Activated naive CD4-positive, alpha-beta T cell treated with Interleukin-2 at 50 U/mL for 16 hours (primary cell): ENCODE data around the gene RORC.

Source experiments
- DNase-seq: peaks from one replicate; pipeline ENCODE4 v3.0.0-alpha.2; 2020

The RORC gene

GRCh38 chr1:151825751-151826660, 5.6 kb downstream of the RORC start:
- peak; percentile 64 for DNase-seq

GRCh38 chr1:151825204-151825603, 6.4 kb downstream of the RORC start:
- DNase-seq = no peak

DNA sequence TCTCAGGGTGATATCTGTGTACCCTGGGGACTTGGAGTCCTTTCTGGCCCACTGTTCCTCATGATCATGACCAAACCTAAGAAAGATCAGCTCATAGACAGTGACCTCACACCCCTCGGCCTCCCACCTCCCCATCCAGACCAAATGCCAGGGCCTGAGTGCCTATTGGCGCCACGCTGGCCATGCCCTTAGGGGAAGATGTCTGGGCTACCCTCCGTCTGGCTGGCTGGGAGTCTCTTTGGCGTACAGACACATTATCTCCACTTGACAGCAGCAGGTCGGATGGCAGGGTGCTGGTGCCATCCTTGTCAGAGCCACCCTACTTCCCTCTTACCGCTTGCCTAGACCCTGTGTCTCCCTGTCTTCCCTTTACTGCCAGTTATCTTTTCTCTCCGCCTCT, 8.4 kb downstream of the RORC start:
- no peak for DNase-seq

GRCh38 chr1:151822404-151822803, 9.2 kb downstream of the RORC start:
- peak; percentile 78 for DNase-seq

DNA sequence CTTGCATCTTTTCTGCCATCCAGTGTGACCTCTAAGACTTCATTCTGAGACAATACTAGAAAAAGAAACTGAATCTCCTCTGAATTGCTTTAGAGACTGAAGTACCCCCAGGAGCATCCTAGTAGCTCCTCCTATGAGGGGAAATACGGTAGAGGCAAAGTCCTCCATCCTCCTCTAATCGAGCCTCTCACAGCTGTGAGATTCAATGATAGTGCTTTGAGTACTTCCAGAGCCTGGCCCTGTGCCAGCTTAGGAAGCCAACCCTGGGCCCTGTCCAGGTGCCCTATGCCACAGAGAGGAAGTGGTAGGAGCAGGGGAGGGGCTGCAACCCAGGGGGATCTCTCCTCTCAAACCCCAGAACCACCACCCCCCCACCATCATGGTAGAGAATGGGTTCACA, 10.7 kb downstream of the RORC start:
- no peak for DNase-seq

- no peak for DNase-seq
Measured at GRCh38 chr1:151819976-151820623, 11.5 kb downstream of the RORC start.

DNA sequence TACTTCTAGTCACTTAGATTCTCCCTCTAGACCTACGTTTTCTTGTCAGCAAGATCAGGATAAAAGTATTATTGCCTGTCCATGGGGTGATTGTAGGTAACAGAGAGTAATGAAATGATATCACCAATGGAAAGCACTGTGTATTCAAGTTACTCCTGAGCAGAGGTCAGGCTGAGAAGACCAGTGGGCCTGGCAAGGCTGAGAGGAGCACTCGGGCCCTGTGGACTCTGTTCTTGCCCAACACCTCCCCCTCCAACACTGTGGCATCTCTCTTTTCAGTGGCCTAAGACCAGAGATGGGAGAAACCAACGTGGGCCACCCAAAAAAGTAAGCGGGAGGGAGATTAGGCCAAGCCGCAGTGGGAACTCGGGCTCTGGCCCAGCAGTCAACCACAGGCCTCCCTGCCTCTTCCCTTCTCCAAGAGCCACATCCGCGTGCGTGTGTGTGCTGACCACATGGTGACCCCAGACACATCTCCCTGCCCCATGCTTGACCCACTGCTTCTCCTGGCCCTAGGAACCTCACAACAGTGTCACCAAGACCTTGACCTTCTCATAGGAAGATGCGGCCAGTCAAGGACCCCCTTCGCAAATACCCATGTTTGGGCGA, 12.3 kb downstream of the RORC start:
- no peak for DNase-seq

DNA sequence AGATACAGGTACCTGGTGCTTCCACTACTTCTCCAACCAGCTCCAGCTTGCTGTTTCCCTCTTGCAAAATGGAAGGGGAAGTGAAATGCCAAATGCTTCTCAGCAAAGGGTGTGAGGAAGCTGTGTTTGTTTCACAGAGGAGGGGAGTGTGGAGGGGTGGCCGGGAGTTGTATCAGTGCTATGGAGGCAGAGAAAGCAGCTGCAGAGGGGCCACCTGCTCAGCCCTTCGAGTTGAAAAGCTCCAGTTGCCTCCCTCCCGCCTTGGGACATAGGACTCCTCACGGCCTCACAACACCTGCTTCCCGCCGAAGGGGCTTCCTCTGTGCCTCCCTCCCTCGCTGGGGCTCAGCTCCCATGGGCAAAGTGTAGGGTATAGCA, 14.3 kb downstream of the RORC start:
- DNase-seq = no peak

DNA sequence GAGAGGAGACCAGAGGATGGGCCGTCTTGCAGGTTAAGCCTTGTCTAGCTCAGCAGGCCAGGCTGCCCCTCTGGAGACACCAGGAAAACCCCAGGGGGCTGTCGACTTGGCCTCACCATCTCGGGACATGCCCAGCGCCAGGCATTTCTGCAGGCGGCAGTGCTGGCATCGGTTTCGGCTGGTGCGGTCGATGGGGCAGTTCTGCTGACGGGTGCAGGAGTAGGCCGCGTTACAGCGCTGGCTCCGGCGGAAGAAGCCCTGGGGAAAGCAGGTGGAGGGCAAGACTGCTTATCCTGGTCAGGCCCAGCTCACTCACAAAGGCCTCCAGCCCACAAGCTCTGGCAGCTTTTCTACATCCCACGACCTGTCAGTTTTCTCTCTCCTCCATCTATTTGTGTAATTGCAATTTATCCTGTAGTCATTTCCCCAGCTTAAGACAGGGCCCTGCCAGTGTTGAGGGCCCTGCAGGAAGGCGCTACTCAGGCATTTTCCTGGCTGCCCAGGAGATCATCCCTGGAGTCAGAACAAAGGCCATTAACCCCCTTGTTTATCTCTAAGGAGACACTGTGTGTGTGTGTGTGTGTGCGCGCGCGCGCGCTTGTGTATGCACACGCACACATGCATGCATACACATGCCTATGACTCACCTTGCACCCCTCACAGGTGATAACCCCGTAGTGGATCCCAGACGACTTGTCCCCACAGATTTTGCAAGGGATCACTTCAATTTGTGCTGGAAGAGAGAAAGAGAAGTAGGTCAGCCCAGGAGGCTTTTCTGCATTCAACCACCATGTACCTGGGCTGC, 14.9 kb downstream of the RORC start:
- no peak for DNase-seq

- DNase-seq = no peak
Measured at GRCh38 chr1:151815716-151816327, 15.8 kb downstream of the RORC start.

- DNase-seq = no peak
Measured at GRCh38 chr1:151814971-151815545, 16.5 kb downstream of the RORC start.

DNA sequence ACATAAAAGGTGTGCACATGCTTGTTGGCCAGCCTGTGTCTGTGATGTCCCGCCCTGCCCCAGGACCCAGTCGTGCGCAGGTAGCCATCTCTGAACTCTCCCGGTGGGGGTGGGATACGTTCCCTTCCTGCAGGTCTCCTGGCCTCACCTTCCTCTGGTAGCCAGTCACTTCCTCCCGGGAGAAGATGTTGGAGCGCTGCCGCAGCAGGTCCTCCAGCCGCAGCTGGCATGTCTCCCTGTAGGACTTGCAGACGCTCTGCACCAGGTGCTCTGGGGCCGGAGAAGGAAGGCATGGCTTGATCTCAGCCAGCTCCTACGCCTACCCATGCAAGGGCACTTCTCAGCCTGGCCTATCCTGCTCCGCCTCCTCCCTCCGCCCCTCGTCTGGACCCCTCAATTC, 17.2 kb downstream of the RORC start:
- no peak for DNase-seq

DNA sequence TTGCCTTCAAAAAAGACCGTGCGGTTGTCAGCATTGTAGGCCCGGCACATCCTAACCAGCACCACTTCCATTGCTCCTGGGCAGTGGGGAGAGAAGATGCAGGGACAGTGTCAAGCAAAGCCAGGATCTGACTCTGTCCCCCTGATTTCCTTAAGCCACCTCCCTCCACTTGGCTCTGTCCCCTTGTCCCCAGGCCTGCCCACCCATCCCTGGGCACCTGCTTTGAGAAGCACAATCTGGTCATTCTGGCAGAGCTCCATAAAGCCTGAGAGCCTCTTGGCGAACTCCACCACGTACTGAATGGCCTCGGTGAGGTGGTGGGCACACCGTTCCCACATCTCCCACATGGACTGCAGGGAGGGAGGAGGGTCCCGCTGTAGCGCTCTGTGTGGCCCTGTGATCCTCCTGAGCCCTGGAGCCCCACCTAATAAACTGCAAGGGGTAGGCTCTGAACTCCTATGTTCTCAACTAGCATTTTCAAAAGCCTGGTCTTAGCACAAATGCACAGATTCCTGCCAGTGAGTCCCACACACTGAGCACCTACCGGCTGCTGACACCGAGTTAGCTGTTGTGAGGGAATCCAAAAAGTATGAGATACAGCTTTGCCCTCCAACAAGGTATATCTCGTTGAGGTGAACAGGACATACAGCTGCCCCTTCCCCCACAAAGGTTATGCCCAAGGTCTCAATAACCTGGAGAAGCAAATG, 18.2 kb downstream of the RORC start:
- no peak for DNase-seq

DNA sequence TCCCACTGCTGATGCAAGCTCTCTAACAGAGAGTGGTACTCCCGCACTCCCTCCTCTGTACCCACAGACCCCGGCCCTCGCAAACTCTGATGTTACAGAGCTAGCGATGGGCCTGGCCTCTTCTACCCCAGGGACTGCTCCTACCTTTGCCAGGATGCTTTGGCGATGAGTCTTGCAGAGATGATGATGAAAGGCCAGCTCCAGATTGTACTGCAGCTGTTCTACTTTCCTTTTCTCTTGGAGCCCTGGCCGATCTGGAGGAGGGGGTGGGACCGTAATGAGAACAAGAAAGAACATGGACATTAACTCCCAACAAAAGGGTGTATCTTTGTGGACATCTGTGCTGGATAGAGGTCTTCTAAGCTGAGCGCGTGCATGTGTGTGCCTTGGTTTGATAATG, 20.4 kb downstream of the RORC start:
- no peak for DNase-seq

DNA sequence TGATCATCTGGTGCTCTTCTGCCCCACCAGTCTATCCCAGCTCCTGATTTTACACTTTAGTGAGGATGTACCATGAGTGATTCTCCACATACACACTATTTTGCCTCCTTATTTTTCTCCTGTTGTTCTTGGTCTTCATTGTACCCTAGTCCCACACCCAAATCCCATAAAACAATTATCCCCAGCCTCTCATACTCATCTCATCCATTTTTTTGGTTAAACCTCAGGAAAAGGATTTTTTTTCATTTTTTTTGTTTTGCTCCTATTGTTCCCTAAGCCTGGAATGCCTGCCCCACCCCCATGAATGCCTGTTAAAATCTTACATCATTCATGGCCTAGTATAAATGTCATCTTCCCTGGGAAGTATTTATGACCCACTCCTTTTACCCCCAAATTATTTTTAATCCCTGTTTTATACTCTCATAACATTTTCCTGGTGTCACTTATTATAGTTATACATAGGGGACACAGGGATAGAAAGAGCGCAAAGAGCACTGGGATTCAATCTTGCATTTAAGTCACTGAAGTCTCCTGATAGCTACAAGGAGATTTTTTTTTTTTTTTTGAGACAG, 21.5 kb downstream of the RORC start:
- no peak for DNase-seq

DNA sequence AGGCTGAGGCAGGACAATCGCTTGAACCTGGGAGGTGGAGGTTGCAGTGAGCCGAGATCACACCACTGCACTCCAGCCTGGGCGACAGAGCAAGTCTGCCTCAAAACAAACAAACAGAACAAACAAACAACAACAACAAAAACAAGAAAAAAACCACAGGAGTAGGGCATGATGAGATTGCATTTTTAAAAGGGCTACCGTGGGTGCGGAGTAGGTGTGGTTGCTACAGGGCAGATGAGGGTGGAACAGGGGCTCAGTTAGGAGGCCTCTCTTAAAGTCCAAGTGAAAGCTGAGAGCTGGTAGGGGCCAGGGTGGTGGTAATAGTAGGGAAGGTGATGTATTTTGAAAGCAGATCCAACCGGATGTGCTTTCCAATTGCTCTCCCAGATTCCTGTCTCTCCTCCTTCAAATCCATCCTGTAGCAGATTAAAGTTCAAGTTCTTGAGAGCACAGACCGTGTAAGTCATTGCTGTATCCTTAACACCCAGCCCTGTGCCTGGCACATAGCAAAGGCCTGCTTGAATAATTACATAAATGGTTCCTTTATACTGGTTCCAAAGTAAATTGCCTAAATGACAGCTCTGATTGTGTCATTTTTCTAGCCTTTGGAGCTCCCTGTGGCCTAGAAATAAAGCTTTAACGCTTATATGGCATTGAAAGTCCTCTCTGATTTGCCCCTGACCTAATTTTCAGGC, 22.2 kb downstream of the RORC start:
- no peak for DNase-seq

DNA sequence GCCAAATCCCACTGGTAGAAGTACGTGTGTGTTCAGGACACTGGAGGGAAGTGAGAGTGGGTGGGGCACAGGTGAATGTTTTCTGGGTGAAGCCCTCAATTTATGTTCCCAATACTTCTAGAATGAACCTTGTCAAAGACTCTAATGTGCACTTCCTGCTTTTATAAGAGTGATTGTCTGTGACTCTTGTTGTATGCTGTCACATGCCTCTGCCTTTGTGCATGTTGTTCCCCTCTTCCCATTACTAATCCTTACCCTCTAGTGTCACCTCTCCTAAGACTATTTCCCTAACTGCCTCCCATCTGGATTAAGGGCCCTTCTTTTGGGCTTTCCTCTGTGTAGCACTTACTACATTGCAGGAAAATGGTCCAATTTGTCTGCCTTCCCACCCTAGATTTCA, 23.8 kb downstream of the RORC start:
- DNase-seq = no peak

- DNase-seq = no peak
Measured at GRCh38 chr1:151807131-151807530, 24.5 kb downstream of the RORC start.

- no peak for DNase-seq
Measured at GRCh38 chr1:151806170-151806569, 25.4 kb downstream of the RORC start.

DNA sequence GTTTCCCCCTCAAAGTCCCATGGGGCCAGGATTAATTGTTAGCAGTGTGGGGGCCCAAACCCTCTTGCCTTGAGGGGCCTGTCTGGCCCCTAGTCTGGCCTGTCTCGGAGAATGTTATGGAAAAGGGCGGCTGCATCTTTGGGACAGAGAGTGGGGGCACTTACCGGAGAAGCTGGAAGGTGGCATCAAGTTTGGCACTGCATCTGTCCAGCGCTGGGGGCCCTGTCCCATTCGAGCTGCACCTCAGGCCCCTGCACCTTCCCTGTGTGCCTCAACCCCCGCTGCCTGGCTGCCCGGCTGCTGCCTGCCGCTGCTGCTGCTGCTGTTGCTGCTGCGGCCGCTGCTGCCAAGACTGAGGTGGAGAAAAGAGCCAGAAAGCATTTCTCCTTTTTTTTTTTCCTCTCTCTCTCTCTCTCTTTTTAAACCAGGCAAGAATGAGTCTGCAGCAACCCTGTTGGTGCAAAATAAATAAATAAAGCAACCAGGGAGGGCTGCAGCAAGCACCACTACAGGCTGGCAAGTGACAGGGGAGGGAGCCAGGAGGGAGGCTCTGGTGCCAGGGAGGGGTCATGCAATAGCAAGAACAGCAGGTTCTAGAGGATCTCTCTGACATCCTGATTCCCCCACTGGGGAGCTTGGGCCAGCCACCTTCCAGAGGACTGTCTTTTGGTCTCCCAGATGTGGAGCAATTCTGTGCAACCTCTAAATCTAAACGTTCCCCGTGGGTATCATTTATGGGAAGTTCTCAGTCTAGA, 26.4 kb downstream of the RORC start, which contains the start of gene LINGO4:
LINGO4 (minus strand) TSS at position 354 of the 755 bp plus-strand sequence. CDS start 2,715 bp downstream, outside the sequence.
- DNase-seq = no peak
